Astrocyte (in vitro differentiated cells and primary cell): ENCODE measurements around the gene USP9X.

Experiments used
- EZH2 ChIP-seq: IDR thresholded peaks from 2 replicates; pipeline ENCODE4 v1.6.1; 2012; ENCODE audit warnings: mild to moderate bottlenecking, low read length, inconsistent platforms; ENCODE audit not compliant: insufficient read depth
- TF ChIP-seq, protein P1 (sequence below): IDR thresholded peaks from 2 replicates; pipeline ENCODE4 v1.5.1; 2011; ENCODE audit warnings: low read depth, mild to moderate bottlenecking, inconsistent platforms, low read length, moderate library complexity; ENCODE audit not compliant: insufficient read depth

DNA sequence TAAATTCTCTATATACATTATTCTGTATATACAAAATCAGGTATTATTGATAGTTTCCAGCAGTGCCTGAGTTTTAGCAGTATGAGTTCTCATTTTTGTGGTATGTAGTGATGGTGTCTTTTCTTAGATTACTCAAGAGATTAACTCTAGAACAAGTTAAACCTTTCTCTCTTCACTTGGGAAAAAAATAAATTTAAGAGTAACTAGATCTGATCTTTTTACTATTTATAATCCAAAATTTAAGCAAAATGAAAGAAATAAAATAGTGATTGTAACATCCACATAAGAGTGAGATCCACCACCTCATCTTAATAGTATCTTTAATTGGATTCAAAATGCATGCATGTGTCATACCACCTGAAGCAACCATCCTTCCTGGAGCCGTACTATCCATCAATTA lies 124.6 kb downstream of the USP9X start:
- TF ChIP-seq, protein P1, sequence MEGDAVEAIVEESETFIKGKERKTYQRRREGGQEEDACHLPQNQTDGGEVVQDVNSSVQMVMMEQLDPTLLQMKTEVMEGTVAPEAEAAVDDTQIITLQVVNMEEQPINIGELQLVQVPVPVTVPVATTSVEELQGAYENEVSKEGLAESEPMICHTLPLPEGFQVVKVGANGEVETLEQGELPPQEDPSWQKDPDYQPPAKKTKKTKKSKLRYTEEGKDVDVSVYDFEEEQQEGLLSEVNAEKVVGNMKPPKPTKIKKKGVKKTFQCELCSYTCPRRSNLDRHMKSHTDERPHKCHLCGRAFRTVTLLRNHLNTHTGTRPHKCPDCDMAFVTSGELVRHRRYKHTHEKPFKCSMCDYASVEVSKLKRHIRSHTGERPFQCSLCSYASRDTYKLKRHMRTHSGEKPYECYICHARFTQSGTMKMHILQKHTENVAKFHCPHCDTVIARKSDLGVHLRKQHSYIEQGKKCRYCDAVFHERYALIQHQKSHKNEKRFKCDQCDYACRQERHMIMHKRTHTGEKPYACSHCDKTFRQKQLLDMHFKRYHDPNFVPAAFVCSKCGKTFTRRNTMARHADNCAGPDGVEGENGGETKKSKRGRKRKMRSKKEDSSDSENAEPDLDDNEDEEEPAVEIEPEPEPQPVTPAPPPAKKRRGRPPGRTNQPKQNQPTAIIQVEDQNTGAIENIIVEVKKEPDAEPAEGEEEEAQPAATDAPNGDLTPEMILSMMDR = no peak
- no peak for TF ChIP-seq EZH2
